ENCODE results near the gene KRTAP27-1.

The KRTAP27-1 gene

DNA sequence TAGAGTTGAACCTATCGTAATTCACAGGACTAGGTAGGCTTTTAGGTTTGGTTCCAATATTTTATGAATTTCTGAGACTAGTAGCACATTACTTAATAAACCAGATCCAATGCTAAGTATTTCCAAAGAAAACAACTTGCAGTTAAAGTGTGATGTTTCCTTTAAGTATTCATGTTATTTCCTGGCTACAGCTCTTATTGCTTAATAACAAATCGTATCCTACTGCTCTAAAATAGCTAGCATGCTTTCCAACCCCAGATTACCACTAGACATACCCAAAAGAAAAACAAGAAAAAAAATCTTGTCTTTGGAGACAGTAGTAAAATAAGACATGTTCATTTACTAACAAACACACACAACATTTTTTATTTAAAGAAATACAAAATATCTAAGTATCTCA lies 898 bp downstream of the KRTAP27-1 start:
- no peak for ATAC-seq
- TF ChIP-seq ZNF70 (CRISPR knock-in tag; IDR thresholded peaks at IDR 0.05) (no peak), PPARA (CRISPR knock-in tag; IDR thresholded peaks at IDR 0.05; ENCODE audit: borderline replicate concordance) (no peak)

DNA sequence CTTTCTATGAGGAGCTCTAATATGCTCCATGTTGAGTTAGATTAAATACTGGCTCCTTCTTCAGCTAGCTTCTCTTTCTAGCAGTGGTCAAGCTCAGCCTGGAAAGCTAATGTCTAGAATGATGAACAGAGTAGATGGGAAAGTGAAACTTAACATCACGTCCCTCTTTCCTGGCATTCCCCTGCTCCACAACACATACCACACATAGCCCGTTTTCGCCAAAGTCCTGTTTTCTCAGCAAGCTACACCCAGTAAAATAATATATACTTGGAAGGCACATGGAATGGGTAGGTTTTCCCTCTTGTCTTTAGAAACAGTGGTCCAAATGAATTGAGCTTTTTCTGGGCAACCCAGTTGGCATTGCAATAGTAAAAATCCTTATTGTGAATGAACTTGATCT lies 3.8 kb downstream of the KRTAP27-1 start:
- TF ChIP-seq ARNTL (CRISPR knock-in tag; IDR thresholded peaks at IDR 0.05; ENCODE audit: borderline replicate concordance, low read depth) (no peak), OSR1 (CRISPR knock-in tag; IDR thresholded peaks at IDR 0.05) (no peak), PATZ1 (CRISPR knock-in tag; IDR thresholded peaks at IDR 0.05; ENCODE audit: borderline replicate concordance) (no peak), PPARA (CRISPR knock-in tag; IDR thresholded peaks at IDR 0.05; ENCODE audit: borderline replicate concordance) (no peak), POU6F1 (CRISPR knock-in tag; IDR thresholded peaks at IDR 0.05; ENCODE audit: borderline replicate concordance, low read depth) (no peak), TOX (CRISPR knock-in tag; IDR thresholded peaks at IDR 0.05; ENCODE audit: borderline replicate concordance) (no peak)
- ATAC-seq: no peak

- no peak for ATAC-seq
- TF ChIP-seq PATZ1 (CRISPR knock-in tag; IDR thresholded peaks at IDR 0.05; ENCODE audit: borderline replicate concordance) (no peak), ZC3H10 (CRISPR knock-in tag; IDR thresholded peaks at IDR 0.05) (no peak), OSR1 (CRISPR knock-in tag; IDR thresholded peaks at IDR 0.05) (no peak), ZNF8 (CRISPR knock-in tag; IDR thresholded peaks at IDR 0.05) (no peak), CSDC2 (CRISPR knock-in tag; IDR thresholded peaks at IDR 0.05) (no peak), GLIS3 (CRISPR knock-in tag; IDR thresholded peaks at IDR 0.05) (no peak), ZNF70 (CRISPR knock-in tag; IDR thresholded peaks at IDR 0.05) (no peak), BACH2 (CRISPR knock-in tag; IDR thresholded peaks at IDR 0.05; ENCODE audit: borderline replicate concordance) (no peak), ZFP30 (CRISPR knock-in tag; IDR thresholded peaks at IDR 0.05) (no peak), TOX (CRISPR knock-in tag; IDR thresholded peaks at IDR 0.05; ENCODE audit: borderline replicate concordance) (no peak), ESRRG (CRISPR knock-in tag; IDR thresholded peaks at IDR 0.05) (no peak), RARB (CRISPR knock-in tag; IDR thresholded peaks at IDR 0.05) (no peak), TSHZ2 (CRISPR knock-in tag; IDR thresholded peaks at IDR 0.05) (no peak)
Observed at GRCh38 chr21:30332681-30333080, 4.8 kb downstream of the KRTAP27-1 start.

GRCh38 chr21:30329203-30329875 lies 8.2 kb downstream of the KRTAP27-1 start:
- no peak for ATAC-seq
- TF ChIP-seq ZFP3 (CRISPR knock-in tag; IDR thresholded peaks at IDR 0.05) (no peak), POU6F1 (CRISPR knock-in tag; IDR thresholded peaks at IDR 0.05; ENCODE audit: borderline replicate concordance, low read depth) (no peak), ZFP30 (CRISPR knock-in tag; IDR thresholded peaks at IDR 0.05) (no peak), RARB (CRISPR knock-in tag; IDR thresholded peaks at IDR 0.05) (no peak), CSDC2 (CRISPR knock-in tag; IDR thresholded peaks at IDR 0.05) (no peak), ZC3H10 (CRISPR knock-in tag; IDR thresholded peaks at IDR 0.05) (no peak), ISL1 (CRISPR knock-in tag; IDR thresholded peaks at IDR 0.05) (no peak), BACH2 (CRISPR knock-in tag; IDR thresholded peaks at IDR 0.05; ENCODE audit: borderline replicate concordance) (no peak), ARNTL (CRISPR knock-in tag; IDR thresholded peaks at IDR 0.05; ENCODE audit: borderline replicate concordance, low read depth) (no peak), PATZ1 (CRISPR knock-in tag; IDR thresholded peaks at IDR 0.05; ENCODE audit: borderline replicate concordance) (no peak), ZNF70 (CRISPR knock-in tag; IDR thresholded peaks at IDR 0.05) (no peak), TCF4 (CRISPR knock-in tag; IDR thresholded peaks at IDR 0.05; ENCODE audit: borderline replicate concordance) (no peak)
- TF ChIP-seq, protein P1, sequence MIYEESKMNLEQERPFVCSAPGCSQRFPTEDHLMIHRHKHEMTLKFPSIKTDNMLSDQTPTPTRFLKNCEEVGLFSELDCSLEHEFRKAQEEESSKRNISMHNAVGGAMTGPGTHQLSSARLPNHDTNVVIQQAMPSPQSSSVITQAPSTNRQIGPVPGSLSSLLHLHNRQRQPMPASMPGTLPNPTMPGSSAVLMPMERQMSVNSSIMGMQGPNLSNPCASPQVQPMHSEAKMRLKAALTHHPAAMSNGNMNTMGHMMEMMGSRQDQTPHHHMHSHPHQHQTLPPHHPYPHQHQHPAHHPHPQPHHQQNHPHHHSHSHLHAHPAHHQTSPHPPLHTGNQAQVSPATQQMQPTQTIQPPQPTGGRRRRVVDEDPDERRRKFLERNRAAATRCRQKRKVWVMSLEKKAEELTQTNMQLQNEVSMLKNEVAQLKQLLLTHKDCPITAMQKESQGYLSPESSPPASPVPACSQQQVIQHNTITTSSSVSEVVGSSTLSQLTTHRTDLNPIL (CRISPR knock-in tag; IDR thresholded peaks at IDR 0.05; ENCODE audit: low read depth): no peak

Measured in SK-N-SH treated with all-trans-retinoic acid at 6 μM for 48 hours (cell line).